HepG2 (cell line): ENCODE results near the gene AHCY. TPM values are rescaled to one million over a fixed set of nuclear protein-coding genes. Genes with fewer than 3 reads are reported as not detected.
A peak's percentile ranks its signal among the peaks of the same experiment; 100 is the strongest.

Experiments
- FOXM1 ChIP-seq: sonication (generic); formaldehyde crosslinking; IDR thresholded peaks from 2 replicates; pipeline ENCODE4 v1.5.0; 2020; ENCODE audit warnings: missing genetic modification reagents
- LCORL ChIP-seq, 2 experiments: fragments of 450-650 bp in 1 of 2; sonication (generic) in 1 of 2; formaldehyde crosslinking in 1 of 2; IDR thresholded peaks; 2 replicates each; pipeline versions ENCODE4 v1.5.0 to v1.6.1; 2017 to 2020; ENCODE audit warnings: antibody characterized with exemption in 1 of 2, missing genetic modification reagents in 1 of 2
- NR2F2 ChIP-seq: IDR thresholded peaks from 2 replicates; pipeline ENCODE4 v1.6.1; 2012; ENCODE audit warnings: low read depth, inconsistent platforms, borderline replicate concordance
- polyA plus RNA-seq, 8 experiments: library from polyadenylated mRNA; depleted of rRNA in 3 of 8; stranded (reverse) in 7 of 8; unstranded in 1 of 8; fragments of >200 nt; fragmentation: Illumina TruSeq in 4 of 8; extraction: Trizol in 4 of 8; gene quantifications; 2 replicates each; pipeline versions ENCODE4 v1.2.1 to v1.2.3, GENCODE V29; 2011 to 2016; ENCODE audit warnings: low read depth in 4 of 8, missing spikeins in 1 of 8, mixed read lengths in 1 of 8; ENCODE audit not compliant: insufficient read depth in 1 of 8
- total RNA-seq, 5 experiments: library from RNA; depleted of rRNA; stranded (reverse); fragments of >200 nt; fragmentation: Illumina TruSeq; extraction: Trizol; gene quantifications; 2 replicates each; pipeline ENCODE4 v1.2.3, GENCODE V29; 2016; ENCODE audit warnings: low read depth in 1 of 5
- TF ChIP-seq, protein P1 (sequence below): sonication (generic); formaldehyde crosslinking; IDR thresholded peaks from 2 replicates; pipeline ENCODE4 v1.5.0; 2020; ENCODE audit warnings: mild to moderate bottlenecking, missing genetic modification reagents, borderline replicate concordance
- TF ChIP-seq, protein P2 (sequence below): IDR thresholded peaks from 2 replicates; pipeline ENCODE4 v1.6.1; 2016; ENCODE audit warnings: missing genetic modification reagents, missing compliant biosample characterization
- TF ChIP-seq, protein P3 (sequence below): sonication (generic); formaldehyde crosslinking; IDR thresholded peaks from 2 replicates; pipeline ENCODE4 v1.4.0; 2020; ENCODE audit warnings: mild to moderate bottlenecking, missing genetic modification reagents, borderline replicate concordance
- TF ChIP-seq, protein P4 (sequence below): sonication (generic); formaldehyde crosslinking; IDR thresholded peaks from 2 replicates; pipeline ENCODE4 v1.4.0; 2020; ENCODE audit warnings: missing genetic modification reagents
- TF ChIP-seq, protein P5 (sequence below): sonication (generic); formaldehyde crosslinking; IDR thresholded peaks from 2 replicates; pipeline ENCODE4 v1.5.0; 2020; ENCODE audit warnings: missing genetic modification reagents

AHCY gene
- total and polyA plus RNA-seq, 2 of the 13 experiments (the other 11 are each of a cell fraction or from before 2014, with no cell fraction given): 407 to 419 TPM

DNA sequence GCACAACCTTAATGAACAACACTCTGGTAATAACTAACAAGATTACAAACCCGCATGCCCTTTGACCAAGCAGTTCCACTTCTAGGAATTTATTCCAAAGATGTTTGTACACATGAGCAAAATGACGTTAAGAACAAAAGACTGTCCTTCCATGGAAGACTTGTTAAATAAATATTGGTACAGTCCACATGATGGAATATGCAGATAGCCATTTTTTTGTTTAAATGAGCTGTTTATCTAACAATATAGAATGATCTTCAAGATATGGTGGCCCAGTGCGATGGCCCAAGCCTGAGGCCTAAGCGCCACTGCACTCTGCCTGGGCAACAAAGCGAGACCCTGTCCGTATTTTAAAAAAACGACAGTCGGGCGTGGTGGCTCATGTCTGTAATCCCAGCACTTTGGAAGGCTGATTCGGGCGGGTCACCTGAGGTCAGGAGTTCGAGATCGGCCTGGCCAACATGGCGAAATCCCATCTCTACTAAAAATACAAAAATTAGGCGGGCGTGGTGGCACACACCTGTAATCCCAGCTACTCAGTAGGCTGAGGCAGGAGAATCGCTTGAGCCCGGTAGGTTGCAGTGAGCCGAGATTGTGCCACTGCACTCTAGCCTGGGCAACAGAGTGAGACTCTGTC lies 7.4 kb upstream of the AHCY start (continued):
- TF ChIP-seq, protein P1, sequence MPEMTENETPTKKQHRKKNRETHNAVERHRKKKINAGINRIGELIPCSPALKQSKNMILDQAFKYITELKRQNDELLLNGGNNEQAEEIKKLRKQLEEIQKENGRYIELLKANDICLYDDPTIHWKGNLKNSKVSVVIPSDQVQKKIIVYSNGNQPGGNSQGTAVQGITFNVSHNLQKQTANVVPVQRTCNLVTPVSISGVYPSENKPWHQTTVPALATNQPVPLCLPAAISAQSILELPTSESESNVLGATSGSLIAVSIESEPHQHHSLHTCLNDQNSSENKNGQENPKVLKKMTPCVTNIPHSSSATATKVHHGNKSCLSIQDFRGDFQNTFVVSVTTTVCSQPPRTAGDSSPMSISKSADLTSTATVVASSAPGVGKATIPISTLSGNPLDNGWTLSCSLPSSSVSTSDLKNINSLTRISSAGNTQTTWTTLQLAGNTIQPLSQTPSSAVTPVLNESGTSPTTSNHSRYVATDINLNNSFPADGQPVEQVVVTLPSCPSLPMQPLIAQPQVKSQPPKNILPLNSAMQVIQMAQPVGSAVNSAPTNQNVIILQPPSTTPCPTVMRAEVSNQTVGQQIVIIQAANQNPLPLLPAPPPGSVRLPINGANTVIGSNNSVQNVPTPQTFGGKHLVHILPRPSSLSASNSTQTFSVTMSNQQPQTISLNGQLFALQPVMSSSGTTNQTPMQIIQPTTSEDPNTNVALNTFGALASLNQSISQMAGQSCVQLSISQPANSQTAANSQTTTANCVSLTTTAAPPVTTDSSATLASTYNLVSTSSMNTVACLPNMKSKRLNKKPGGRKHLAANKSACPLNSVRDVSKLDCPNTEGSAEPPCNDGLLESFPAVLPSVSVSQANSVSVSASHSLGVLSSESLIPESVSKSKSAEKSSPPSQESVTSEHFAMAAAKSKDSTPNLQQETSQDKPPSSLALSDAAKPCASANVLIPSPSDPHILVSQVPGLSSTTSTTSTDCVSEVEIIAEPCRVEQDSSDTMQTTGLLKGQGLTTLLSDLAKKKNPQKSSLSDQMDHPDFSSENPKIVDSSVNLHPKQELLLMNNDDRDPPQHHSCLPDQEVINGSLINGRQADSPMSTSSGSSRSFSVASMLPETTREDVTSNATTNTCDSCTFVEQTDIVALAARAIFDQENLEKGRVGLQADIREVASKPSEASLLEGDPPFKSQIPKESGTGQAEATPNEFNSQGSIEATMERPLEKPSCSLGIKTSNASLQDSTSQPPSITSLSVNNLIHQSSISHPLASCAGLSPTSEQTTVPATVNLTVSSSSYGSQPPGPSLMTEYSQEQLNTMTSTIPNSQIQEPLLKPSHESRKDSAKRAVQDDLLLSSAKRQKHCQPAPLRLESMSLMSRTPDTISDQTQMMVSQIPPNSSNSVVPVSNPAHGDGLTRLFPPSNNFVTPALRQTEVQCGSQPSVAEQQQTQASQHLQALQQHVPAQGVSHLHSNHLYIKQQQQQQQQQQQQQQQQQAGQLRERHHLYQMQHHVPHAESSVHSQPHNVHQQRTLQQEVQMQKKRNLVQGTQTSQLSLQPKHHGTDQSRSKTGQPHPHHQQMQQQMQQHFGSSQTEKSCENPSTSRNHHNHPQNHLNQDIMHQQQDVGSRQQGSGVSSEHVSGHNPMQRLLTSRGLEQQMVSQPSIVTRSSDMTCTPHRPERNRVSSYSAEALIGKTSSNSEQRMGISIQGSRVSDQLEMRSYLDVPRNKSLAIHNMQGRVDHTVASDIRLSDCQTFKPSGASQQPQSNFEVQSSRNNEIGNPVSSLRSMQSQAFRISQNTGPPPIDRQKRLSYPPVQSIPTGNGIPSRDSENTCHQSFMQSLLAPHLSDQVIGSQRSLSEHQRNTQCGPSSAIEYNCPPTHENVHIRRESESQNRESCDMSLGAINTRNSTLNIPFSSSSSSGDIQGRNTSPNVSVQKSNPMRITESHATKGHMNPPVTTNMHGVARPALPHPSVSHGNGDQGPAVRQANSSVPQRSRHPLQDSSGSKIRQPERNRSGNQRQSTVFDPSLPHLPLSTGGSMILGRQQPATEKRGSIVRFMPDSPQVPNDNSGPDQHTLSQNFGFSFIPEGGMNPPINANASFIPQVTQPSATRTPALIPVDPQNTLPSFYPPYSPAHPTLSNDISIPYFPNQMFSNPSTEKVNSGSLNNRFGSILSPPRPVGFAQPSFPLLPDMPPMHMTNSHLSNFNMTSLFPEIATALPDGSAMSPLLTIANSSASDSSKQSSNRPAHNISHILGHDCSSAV (CRISPR knock-in tag): no peak
- TF ChIP-seq FOXM1 (CRISPR knock-in tag): no peak
- TF ChIP-seq, protein P2, sequence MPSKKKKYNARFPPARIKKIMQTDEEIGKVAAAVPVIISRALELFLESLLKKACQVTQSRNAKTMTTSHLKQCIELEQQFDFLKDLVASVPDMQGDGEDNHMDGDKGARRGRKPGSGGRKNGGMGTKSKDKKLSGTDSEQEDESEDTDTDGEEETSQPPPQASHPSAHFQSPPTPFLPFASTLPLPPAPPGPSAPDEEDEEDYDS (CRISPR knock-in tag): peak; percentile 18; the same call in 1 of the 2 replicates
- no peak; the same call in 1 of the 2 replicates for TF ChIP-seq LCORL (IDR thresholded peaks at IDR 0.05)
- TF ChIP-seq LCORL (CRISPR knock-in tag; IDR thresholded peaks at IDR 0.05): no peak
- peak; percentile 85 for TF ChIP-seq NR2F2
- TF ChIP-seq, protein P3, sequence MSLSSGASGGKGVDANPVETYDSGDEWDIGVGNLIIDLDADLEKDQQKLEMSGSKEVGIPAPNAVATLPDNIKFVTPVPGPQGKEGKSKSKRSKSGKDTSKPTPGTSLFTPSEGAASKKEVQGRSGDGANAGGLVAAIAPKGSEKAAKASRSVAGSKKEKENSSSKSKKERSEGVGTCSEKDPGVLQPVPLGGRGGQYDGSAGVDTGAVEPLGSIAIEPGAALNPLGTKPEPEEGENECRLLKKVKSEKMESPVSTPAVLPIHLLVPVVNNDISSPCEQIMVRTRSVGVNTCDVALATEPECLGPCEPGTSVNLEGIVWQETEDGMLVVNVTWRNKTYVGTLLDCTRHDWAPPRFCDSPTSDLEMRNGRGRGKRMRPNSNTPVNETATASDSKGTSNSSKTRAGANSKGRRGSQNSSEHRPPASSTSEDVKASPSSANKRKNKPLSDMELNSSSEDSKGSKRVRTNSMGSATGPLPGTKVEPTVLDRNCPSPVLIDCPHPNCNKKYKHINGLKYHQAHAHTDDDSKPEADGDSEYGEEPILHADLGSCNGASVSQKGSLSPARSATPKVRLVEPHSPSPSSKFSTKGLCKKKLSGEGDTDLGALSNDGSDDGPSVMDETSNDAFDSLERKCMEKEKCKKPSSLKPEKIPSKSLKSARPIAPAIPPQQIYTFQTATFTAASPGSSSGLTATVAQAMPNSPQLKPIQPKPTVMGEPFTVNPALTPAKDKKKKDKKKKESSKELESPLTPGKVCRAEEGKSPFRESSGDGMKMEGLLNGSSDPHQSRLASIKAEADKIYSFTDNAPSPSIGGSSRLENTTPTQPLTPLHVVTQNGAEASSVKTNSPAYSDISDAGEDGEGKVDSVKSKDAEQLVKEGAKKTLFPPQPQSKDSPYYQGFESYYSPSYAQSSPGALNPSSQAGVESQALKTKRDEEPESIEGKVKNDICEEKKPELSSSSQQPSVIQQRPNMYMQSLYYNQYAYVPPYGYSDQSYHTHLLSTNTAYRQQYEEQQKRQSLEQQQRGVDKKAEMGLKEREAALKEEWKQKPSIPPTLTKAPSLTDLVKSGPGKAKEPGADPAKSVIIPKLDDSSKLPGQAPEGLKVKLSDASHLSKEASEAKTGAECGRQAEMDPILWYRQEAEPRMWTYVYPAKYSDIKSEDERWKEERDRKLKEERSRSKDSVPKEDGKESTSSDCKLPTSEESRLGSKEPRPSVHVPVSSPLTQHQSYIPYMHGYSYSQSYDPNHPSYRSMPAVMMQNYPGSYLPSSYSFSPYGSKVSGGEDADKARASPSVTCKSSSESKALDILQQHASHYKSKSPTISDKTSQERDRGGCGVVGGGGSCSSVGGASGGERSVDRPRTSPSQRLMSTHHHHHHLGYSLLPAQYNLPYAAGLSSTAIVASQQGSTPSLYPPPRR (CRISPR knock-in tag): peak; percentile 96
- TF ChIP-seq, protein P4, sequence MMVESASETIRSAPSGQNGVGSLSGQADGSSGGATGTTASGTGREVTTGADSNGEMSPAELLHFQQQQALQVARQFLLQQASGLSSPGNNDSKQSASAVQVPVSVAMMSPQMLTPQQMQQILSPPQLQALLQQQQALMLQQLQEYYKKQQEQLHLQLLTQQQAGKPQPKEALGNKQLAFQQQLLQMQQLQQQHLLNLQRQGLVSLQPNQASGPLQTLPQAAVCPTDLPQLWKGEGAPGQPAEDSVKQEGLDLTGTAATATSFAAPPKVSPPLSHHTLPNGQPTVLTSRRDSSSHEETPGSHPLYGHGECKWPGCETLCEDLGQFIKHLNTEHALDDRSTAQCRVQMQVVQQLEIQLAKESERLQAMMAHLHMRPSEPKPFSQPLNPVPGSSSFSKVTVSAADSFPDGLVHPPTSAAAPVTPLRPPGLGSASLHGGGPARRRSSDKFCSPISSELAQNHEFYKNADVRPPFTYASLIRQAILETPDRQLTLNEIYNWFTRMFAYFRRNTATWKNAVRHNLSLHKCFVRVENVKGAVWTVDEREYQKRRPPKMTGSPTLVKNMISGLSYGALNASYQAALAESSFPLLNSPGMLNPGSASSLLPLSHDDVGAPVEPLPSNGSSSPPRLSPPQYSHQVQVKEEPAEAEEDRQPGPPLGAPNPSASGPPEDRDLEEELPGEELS: peak; percentile 92
- TF ChIP-seq, protein P5, sequence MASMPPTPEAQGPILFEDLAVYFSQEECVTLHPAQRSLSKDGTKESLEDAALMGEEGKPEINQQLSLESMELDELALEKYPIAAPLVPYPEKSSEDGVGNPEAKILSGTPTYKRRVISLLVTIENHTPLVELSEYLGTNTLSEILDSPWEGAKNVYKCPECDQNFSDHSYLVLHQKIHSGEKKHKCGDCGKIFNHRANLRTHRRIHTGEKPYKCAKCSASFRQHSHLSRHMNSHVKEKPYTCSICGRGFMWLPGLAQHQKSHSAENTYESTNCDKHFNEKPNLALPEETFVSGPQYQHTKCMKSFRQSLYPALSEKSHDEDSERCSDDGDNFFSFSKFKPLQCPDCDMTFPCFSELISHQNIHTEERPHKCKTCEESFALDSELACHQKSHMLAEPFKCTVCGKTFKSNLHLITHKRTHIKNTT (CRISPR knock-in tag): 0 out of 2 replicates have a peak, but pooled peaks have one; percentile 63
